ENCODE data around the gene TRIM8. TPM values are rescaled to one million over a fixed set of nuclear protein-coding genes. Genes with fewer than 3 reads are reported as not detected.

TRIM8 gene
- total RNA-seq, 1 experiment from 2014 or later = 36.3 TPM

- H3K36me3 Mint-ChIP-seq = no peaks in the 10 kb centered on the region
- no peaks in the 10 kb centered on the region for H3K4me1 Mint-ChIP-seq
- H3K27me3 Mint-ChIP-seq (ENCODE audit: low read depth) = no peaks in the 10 kb centered on the region
- ATAC-seq (no peak), DNase-seq (ENCODE audit: low spot score) (no peak)
- ChIA-PET CTCF (interaction anchor here (1.4 kb wide), 1 partner anchor 8 kb away, joined by 3 read pairs; no protein-coding TSS in a partner anchor), POLR2A (no interaction called here)
- H3K9me3 Mint-ChIP-seq = no peaks in the 10 kb centered on the region
- TF ChIP-seq ESRRA (CRISPR knock-in tag; IDR thresholded peaks at IDR 0.05; ENCODE audit: borderline replicate concordance) = no peak
- TF ChIP-seq E2F1 (CRISPR knock-in tag; IDR thresholded peaks at IDR 0.05) = no peak
- TF ChIP-seq NR3C1 (CRISPR knock-in tag; conservative IDR thresholded peaks at IDR 0.05; ENCODE audit: low read depth) = no peak
- TF ChIP-seq ETV6 (CRISPR knock-in tag; IDR thresholded peaks at IDR 0.05) = no peak
- no peak for TF ChIP-seq MLX (CRISPR knock-in tag; IDR thresholded peaks at IDR 0.05)
- TF ChIP-seq PRRX2 (CRISPR knock-in tag; IDR thresholded peaks at IDR 0.05) = no peak
- no peak for TF ChIP-seq NFYB (CRISPR knock-in tag; conservative IDR thresholded peaks at IDR 0.05; ENCODE audit: low read depth)
- no peak for TF ChIP-seq ZBTB21 (CRISPR knock-in tag; IDR thresholded peaks at IDR 0.05; ENCODE audit: borderline replicate concordance)
- no peak for TF ChIP-seq ZNF671 (CRISPR knock-in tag; IDR thresholded peaks at IDR 0.05)
- no peak for TF ChIP-seq PREB (CRISPR knock-in tag; IDR thresholded peaks at IDR 0.05; ENCODE audit: borderline replicate concordance)
- no peak for TF ChIP-seq CDX4 (CRISPR knock-in tag; IDR thresholded peaks at IDR 0.05; ENCODE audit: borderline replicate concordance)
- no peak for TF ChIP-seq ZNF425 (CRISPR knock-in tag; conservative IDR thresholded peaks at IDR 0.05)
- no peak for TF ChIP-seq IRF2 (CRISPR knock-in tag; IDR thresholded peaks at IDR 0.05; ENCODE audit: borderline replicate concordance, low read depth)
- TF ChIP-seq NFE2L1 (CRISPR knock-in tag; IDR thresholded peaks at IDR 0.05) = no peak
- TF ChIP-seq MYBL2 (CRISPR knock-in tag; IDR thresholded peaks at IDR 0.05) = no peak
- no peak for TF ChIP-seq USF2 (CRISPR knock-in tag; IDR thresholded peaks at IDR 0.05)
- no peak for TF ChIP-seq PRDM15 (CRISPR knock-in tag; IDR thresholded peaks at IDR 0.05)
- TF ChIP-seq AFF4 (CRISPR knock-in tag; IDR thresholded peaks at IDR 0.05; ENCODE audit: borderline replicate concordance) = no peak
- TF ChIP-seq CBFB (CRISPR knock-in tag; IDR thresholded peaks at IDR 0.05; ENCODE audit: low read depth) = no peak
- no peak for TF ChIP-seq EMX1 (CRISPR knock-in tag; IDR thresholded peaks at IDR 0.05)
- H3K27ac Mint-ChIP-seq = no peak overlapping the region
- no peak overlapping the region for H3K4me3 Mint-ChIP-seq
Measured at GRCh38 chr10:102603946-102604345, 40.3 kb upstream of the TRIM8 start.

All from WTC11 (cell line).